ENCODE data around the gene ZNF646.

DNA sequence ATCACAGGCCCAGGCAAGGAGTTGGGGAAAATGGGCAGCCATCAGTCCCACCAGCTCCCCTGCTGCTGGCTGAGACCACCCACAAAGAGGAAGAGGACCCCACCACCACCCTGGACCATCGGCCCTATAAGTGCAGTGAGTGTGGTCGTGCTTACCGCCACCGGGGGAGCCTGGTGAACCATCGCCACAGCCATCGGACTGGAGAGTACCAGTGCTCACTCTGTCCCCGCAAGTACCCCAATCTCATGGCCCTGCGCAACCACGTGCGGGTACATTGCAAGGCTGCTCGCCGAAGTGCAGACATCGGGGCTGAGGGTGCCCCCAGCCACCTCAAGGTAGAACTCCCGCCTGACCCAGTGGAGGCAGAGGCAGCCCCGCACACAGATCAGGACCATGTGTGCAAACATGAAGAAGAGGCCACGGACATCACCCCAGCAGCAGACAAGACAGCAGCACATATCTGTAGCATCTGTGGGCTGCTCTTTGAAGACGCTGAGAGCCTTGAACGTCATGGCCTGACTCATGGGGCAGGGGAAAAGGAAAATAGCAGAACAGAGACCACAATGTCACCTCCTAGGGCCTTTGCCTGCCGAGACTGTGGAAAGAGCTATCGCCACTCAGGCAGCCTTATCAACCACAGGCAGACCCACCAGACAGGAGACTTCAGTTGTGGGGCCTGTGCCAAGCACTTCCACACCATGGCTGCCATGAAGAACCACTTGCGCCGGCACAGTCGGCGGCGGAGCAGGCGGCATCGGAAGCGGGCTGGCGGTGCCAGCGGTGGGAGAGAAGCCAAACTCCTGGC lies 3.6 kb downstream of the ZNF646 start:
- TF ChIP-seq MEIS1 (CRISPR knock-in tag; IDR thresholded peaks at IDR 0.05; ENCODE audit: borderline replicate concordance) (no peak), CBFB (CRISPR knock-in tag; IDR thresholded peaks at IDR 0.05) (no peak), ZNF564 (CRISPR knock-in tag; IDR thresholded peaks at IDR 0.05) (no peak), ZNF598 (CRISPR knock-in tag; IDR thresholded peaks at IDR 0.05; ENCODE audit: borderline replicate concordance) (no peak)
- TF ChIP-seq, protein P1, sequence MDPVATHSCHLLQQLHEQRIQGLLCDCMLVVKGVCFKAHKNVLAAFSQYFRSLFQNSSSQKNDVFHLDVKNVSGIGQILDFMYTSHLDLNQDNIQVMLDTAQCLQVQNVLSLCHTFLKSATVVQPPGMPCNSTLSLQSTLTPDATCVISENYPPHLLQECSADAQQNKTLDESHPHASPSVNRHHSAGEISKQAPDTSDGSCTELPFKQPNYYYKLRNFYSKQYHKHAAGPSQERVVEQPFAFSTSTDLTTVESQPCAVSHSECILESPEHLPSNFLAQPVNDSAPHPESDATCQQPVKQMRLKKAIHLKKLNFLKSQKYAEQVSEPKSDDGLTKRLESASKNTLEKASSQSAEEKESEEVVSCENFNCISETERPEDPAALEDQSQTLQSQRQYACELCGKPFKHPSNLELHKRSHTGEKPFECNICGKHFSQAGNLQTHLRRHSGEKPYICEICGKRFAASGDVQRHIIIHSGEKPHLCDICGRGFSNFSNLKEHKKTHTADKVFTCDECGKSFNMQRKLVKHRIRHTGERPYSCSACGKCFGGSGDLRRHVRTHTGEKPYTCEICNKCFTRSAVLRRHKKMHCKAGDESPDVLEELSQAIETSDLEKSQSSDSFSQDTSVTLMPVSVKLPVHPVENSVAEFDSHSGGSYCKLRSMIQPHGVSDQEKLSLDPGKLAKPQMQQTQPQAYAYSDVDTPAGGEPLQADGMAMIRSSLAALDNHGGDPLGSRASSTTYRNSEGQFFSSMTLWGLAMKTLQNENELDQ (CRISPR knock-in tag; IDR thresholded peaks at IDR 0.05; ENCODE audit: borderline replicate concordance): no peak
